Fibroblast of pulmonary artery (primary cell): ENCODE results near the gene KLKB1.

Source experiments
- DNase-seq: peaks from one replicate; pipeline ENCODE4 v3.0.0-alpha.2; 2010; ENCODE audit warnings: low read depth
- H3K4me3 ChIP-seq: replicated peaks from 2 replicates; pipeline ENCODE4 v1.5.1; 2011; ENCODE audit warnings: low read depth, mild to moderate bottlenecking, control low read depth, low read length, moderate library complexity
- TF ChIP-seq, protein P1 (sequence below): IDR thresholded peaks from 2 replicates; pipeline ENCODE4 v1.5.1; 2011; ENCODE audit warnings: mild to moderate bottlenecking, control low read depth, low read length, inconsistent platforms; ENCODE audit errors: missing control alignments

Gene KLKB1

DNA sequence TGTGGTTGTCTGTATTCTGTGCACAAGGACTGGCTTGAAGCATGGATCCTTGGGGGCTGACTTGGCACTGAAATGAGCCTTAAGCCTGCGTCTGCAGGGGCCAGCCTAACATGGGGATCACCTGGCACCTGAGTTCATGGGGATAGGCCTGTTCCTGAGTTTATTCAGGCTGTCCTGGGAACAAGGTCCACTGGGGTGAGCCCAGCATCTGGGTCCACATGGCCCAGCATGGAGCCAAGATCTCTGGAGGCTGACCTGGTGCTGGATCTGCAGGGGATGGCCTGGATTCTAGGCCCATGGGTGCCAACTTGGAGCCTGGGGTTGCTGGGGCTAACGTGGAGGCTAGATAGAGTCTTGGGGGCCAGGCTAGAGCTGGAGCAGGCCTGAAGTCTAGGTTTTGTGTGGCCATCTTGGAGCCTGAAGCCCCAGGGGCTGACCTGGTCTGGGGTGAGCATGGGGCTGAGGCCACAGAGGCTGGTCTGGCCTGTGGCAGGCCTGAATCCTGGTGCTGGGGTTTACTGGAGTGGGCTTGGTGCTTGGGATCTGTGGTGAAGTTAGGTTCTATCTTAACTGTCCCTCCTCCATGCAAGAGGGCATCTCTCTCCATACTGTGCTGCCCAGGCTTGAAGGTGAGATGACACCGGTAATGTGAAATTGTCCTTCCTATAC is 652 bp upstream of the KLKB1 start:
- TF ChIP-seq, protein P1, sequence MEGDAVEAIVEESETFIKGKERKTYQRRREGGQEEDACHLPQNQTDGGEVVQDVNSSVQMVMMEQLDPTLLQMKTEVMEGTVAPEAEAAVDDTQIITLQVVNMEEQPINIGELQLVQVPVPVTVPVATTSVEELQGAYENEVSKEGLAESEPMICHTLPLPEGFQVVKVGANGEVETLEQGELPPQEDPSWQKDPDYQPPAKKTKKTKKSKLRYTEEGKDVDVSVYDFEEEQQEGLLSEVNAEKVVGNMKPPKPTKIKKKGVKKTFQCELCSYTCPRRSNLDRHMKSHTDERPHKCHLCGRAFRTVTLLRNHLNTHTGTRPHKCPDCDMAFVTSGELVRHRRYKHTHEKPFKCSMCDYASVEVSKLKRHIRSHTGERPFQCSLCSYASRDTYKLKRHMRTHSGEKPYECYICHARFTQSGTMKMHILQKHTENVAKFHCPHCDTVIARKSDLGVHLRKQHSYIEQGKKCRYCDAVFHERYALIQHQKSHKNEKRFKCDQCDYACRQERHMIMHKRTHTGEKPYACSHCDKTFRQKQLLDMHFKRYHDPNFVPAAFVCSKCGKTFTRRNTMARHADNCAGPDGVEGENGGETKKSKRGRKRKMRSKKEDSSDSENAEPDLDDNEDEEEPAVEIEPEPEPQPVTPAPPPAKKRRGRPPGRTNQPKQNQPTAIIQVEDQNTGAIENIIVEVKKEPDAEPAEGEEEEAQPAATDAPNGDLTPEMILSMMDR, result no peak
- no peak for DNase-seq
- H3K4me3 ChIP-seq, result no peak overlapping the region

DNA sequence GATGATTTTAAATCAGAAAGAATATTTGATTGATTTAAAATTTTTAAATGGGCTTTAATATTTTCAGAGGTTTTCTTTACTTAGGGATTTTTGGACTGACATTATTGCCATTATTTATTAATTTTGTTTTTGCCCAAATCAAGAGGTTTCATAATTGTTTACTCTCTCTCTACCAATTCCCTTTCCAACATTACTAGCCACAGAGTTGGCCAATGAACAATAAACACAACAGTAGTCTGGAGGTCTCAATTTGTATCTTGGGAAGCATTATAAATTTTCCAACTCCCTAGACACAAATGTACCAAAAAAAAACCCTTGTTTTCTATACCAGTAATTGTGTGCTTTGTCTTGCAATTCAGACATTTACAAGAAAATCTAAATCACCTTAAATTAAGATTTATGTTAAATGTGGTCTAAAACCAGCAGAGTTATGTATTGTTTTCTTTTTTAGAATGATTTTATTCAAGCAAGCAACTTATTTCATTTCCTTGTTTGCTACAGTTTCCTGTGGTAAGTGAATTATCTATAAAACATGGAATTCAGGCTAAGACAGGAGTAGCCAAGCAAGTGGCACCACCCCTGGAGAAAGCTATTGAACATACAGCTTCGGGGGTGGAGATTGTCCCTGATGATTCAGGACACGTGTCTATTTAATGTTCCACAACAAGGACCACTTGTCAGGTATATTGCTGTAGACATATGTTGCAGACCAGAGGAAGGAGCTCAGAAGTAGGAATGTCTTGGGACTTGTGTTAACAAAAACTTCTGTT is 622 bp downstream of the KLKB1 start:
- TF ChIP-seq, protein P1, result no peak
- peak overlapping the region; percentile 17 for H3K4me3 ChIP-seq
- DNase-seq, result peak; percentile 11

DNA sequence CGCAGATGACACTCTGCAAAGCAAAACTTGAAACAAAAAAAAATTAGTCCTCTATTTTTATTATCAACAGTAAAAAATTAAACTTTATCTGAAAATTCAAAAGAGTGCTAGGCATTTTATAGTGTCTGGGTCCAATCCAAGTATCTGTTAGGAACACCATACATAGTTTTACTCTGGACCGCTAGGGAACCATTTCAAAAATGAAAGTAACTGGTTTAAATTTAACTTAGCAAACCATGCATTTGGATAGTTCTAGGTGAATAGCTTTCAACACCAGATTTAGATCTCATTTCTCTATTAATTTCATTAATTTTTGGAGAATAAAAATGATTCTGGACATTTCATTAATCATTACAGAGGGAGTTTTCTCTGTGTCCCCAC is 1.2 kb downstream of the KLKB1 start:
- peak; percentile 6 for DNase-seq
- TF ChIP-seq, protein P1, result no peak
- peak overlapping the region; percentile 17 for H3K4me3 ChIP-seq

DNA sequence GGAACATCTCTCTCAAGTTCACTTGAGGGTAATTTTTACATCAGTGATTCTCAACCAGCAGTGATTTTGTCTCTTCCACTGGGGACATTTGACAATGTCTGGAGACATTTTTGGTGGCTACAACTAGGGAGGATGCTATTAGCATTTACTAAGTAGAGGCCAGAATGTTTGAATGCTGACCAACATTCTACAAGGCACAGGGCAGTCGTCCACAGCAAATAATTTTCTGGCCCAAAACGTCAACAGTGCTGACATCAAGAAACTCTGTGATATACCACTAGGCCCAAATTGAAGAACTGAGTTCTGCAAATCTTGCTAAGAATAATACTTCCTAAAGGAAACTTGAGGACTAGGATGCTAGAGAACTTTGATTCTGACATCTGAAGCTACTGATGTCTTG is 7.1 kb downstream of the KLKB1 start:
- no peak overlapping the region for H3K4me3 ChIP-seq
- TF ChIP-seq, protein P1, result no peak
- no peak for DNase-seq

DNA sequence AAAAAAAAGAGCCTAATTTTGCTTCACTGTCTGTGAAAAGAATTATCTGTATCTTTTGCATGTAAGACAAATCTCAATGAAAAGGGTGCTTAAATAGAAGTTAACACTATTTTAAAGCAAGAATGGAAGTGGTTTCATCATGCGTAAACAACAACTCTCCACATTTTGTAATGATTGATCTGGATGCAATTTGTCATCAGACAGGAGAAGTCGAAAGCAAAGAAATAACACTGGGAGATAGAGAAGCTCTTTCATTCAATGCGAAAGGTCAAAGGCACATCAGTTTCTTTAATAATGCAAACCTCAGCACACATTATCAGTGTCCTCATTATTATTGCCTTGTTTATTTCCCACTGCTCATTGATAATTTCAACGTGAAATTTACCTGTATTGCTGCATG is 8.8 kb downstream of the KLKB1 start:
- TF ChIP-seq, protein P1, result no peak
- no peak overlapping the region for H3K4me3 ChIP-seq
- no peak for DNase-seq

DNA sequence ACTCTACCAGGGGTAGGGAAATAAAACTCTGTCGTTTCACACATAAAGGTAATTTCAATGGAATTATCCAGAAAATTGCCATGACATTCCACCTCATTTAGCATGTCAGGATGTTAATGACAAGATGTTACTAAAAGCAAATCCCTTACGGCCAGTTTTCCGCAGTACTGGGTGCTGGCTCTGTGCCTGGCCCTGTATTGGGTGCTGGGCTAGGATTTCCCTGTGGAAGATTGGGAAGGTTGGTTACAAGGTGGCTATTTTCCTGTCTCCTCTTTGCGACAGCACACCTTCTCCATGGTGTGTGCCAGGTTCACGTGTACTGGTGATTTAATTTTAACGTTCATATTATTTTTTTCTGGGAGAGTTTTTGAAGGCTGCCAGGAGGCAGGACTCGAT is 13.1 kb downstream of the KLKB1 start:
- H3K4me3 ChIP-seq, result no peak overlapping the region
- no peak for DNase-seq
- TF ChIP-seq, protein P1, result no peak
